GM23338 (cell line): ENCODE results near the gene TBX6. TPM values are rescaled to one million over a fixed set of nuclear protein-coding genes. Genes with fewer than 3 reads are reported as not detected.

Experiments
- ATAC-seq: fragments of 200-7000 bp; cut with Tn5 transposase; 3 replicates; pipeline ENCODE4 v1.9.1; 2020
- DNase-seq: peaks from one replicate; pipeline ENCODE4 v3.0.0-alpha.2; 2015; ENCODE audit warnings: low spot score
- H2AFZ ChIP-seq: fragments of 200-600 bp; sonication (generic); 2 replicates; pipeline ENCODE4 v1.8.0; 2016; ENCODE audit warnings: antibody characterized with exemption, mild to moderate bottlenecking, moderate library complexity
- H3F3A ChIP-seq: fragments of 200-600 bp; sonication (generic); replicated peaks from 2 replicates; pipeline ENCODE4 v1.8.0; 2017; ENCODE audit warnings: antibody characterized with exemption, mixed run types, low read depth
- H3K27ac ChIP-seq: fragments of 200-600 bp; sonication (generic); 2 replicates; pipeline ENCODE4 v1.6.1; 2016; ENCODE audit warnings: low read depth
- H3K27me3 ChIP-seq: fragments of 200-600 bp; sonication (generic); 2 replicates; pipeline ENCODE4 v1.8.0; 2016; ENCODE audit warnings: mild to moderate bottlenecking, mixed run types, moderate library complexity; ENCODE audit not compliant: insufficient read depth
- H3K36me3 ChIP-seq: fragments of 200-600 bp; sonication (generic); 2 replicates; pipeline ENCODE4 v1.8.0; 2016; ENCODE audit warnings: mild to moderate bottlenecking; ENCODE audit not compliant: insufficient read depth
- H3K4me1 ChIP-seq: fragments of 200-600 bp; sonication (generic); 2 replicates; pipeline ENCODE4 v1.8.0; 2016; ENCODE audit warnings: mild to moderate bottlenecking, moderate library complexity; ENCODE audit not compliant: insufficient read depth
- H3K4me2 ChIP-seq: fragments of 200-600 bp; sonication (generic); 2 replicates; pipeline ENCODE4 v1.7.1; 2017; ENCODE audit warnings: mixed run types
- H3K4me3 ChIP-seq: fragments of 200-600 bp; sonication (generic); 2 replicates; pipeline ENCODE4 v1.6.1; 2016; ENCODE audit warnings: mixed run types
- H3K79me2 ChIP-seq: fragments of 200-600 bp; sonication (generic); replicated peaks from 2 replicates; pipeline ENCODE4 v1.8.0; 2017; ENCODE audit warnings: mild to moderate bottlenecking; ENCODE audit not compliant: insufficient read depth
- H3K9me2 ChIP-seq: fragments of 200-600 bp; sonication (generic); 2 replicates; pipeline ENCODE4 v1.8.0; 2017; ENCODE audit not compliant: insufficient read depth
- H4K20me1 ChIP-seq: fragments of 200-600 bp; sonication (generic); replicated peaks from 2 replicates; pipeline ENCODE4 v1.8.0; 2017; ENCODE audit warnings: mild to moderate bottlenecking; ENCODE audit not compliant: insufficient read depth
- H3K27ac Mint-ChIP-seq: 2 replicates; pipeline ENCODE4 v1.8.0; 2020; ENCODE audit warnings: inconsistent platforms, mild to moderate bottlenecking, moderate library complexity, mixed read lengths
- H3K27me3 Mint-ChIP-seq: 3 replicates; pipeline ENCODE4 v1.8.0; 2022; ENCODE audit warnings: low read depth, mild to moderate bottlenecking, moderate library complexity, mixed read lengths, inconsistent platforms; ENCODE audit not compliant: insufficient read depth, poor library complexity
- H3K36me3 Mint-ChIP-seq: 3 replicates; pipeline ENCODE4 v1.8.0; 2021; ENCODE audit warnings: low read depth, mild to moderate bottlenecking, inconsistent platforms, moderate library complexity, mixed read lengths
- H3K4me1 Mint-ChIP-seq: 3 replicates; pipeline ENCODE4 v1.8.0; 2020; ENCODE audit warnings: mild to moderate bottlenecking, inconsistent platforms, mixed read lengths
- H3K4me3 Mint-ChIP-seq: 3 replicates; pipeline ENCODE4 v1.8.0; 2021; ENCODE audit warnings: moderate library complexity, mild to moderate bottlenecking, inconsistent platforms, mixed read lengths
- H3K9me3 Mint-ChIP-seq: 3 replicates; pipeline ENCODE4 v1.8.0; 2020; ENCODE audit warnings: moderate library complexity, mild to moderate bottlenecking, inconsistent platforms, mixed read lengths
- CREB1 ChIP-seq: fragments of 250-450 bp; sonication (Bioruptor Pico); IDR thresholded peaks from 2 replicates; pipeline ENCODE4 v1.5.0; 2020; ENCODE audit warnings: low read depth, mild to moderate bottlenecking, moderate library complexity
- CTCF ChIP-seq, 2 experiments: fragments of 200-600 bp in 1 of 2; sonication (generic) in 1 of 2; conservative IDR thresholded peaks; 2 replicates each; pipeline versions ENCODE4 v1.5.1 to v1.6.1; 2016 to 2017; ENCODE audit warnings: antibody characterized with exemption in 2 of 2, low read depth in 2 of 2, mild to moderate bottlenecking in 2 of 2, moderate library complexity in 1 of 2
- ETS1 ChIP-seq: IDR thresholded peaks from 2 replicates; pipeline ENCODE4 v1.6.1; 2016; ENCODE audit warnings: antibody characterized with exemption
- EZH2 ChIP-seq: fragments of 200-600 bp; sonication (generic); IDR thresholded peaks from one replicate; pipeline ENCODE4 v1.8.0; 2017; ENCODE audit warnings: antibody characterized with exemption, mild to moderate bottlenecking, low read depth; ENCODE audit not compliant: unreplicated experiment
- EZH2phosphoT487 ChIP-seq: fragments of 200-600 bp; sonication (generic); IDR thresholded peaks from one replicate; pipeline ENCODE4 v1.8.1; 2018; ENCODE audit warnings: antibody characterized with exemption; ENCODE audit not compliant: unreplicated experiment
- NANOG ChIP-seq: IDR thresholded peaks from 2 replicates; pipeline ENCODE4 v1.6.1; 2016; ENCODE audit warnings: antibody characterized with exemption, borderline replicate concordance
- POLR2AphosphoS5 ChIP-seq: IDR thresholded peaks from 2 replicates; pipeline ENCODE4 v1.6.1; 2016; ENCODE audit warnings: antibody characterized with exemption, low read depth
- REST ChIP-seq: IDR thresholded peaks from one replicate; pipeline ENCODE4 v1.6.1; 2018; ENCODE audit warnings: antibody characterized with exemption; ENCODE audit not compliant: unreplicated experiment
- STAT1 ChIP-seq: IDR thresholded peaks from one replicate; pipeline ENCODE4 v1.6.1; 2016; ENCODE audit warnings: antibody characterized with exemption; ENCODE audit not compliant: unreplicated experiment
- polyA plus RNA-seq: library from polyadenylated mRNA; unstranded; fragments of >200 nt; fragmentation: Nextera tagmentation; extraction: Ambion mirVana; gene quantifications from 2 replicates; pipeline ENCODE4 v1.2.1, GENCODE V29; 2016
- total RNA-seq: library from RNA; depleted of rRNA; stranded (reverse); fragments of >200 nt; shearing (Covaris generic); gene quantifications from 2 replicates; pipeline ENCODE4 v1.2.3, GENCODE V29; 2014

Gene TBX6
- total and polyA plus RNA-seq, 2 experiments from 2014 or later, result 1.1 to 2.4 TPM

GRCh38 chr16:30066761-30067583 is 24.8 kb downstream of the TBX6 start:
- no peak for DNase-seq
- H3K9me2 ChIP-seq, result no peaks in the 10 kb centered on the region
- H3K79me2 ChIP-seq, result peaks cover 36% of the 10 kb centered on the region
- H3K27me3 ChIP-seq, result no peaks in the 10 kb centered on the region
- H3K27ac ChIP-seq, result peak overlapping the region; percentile 86
- H3K27ac Mint-ChIP-seq, result peak overlapping the region; percentile 98
- H3K4me3 ChIP-seq, result peak overlapping the region; percentile 97
- H2AFZ ChIP-seq, result no peak overlapping the region
- peaks cover 21% of the 10 kb centered on the region for H3K27me3 Mint-ChIP-seq
- H3K36me3 Mint-ChIP-seq, result peaks cover 59% of the 10 kb centered on the region
- peaks cover 31% of the 10 kb centered on the region for H3K36me3 ChIP-seq
- H3K4me1 Mint-ChIP-seq, result peaks cover 18% of the 10 kb centered on the region
- TF ChIP-seq NANOG (no peak), EZH2phosphoT487 (no peak), POLR2AphosphoS5 (no peak), CREB1 (no peak)
- H3K4me3 Mint-ChIP-seq, result peak overlapping the region; percentile 96
- ATAC-seq, result no peak
- H3K9me3 Mint-ChIP-seq, result no peaks in the 10 kb centered on the region
- peaks cover 39% of the 10 kb centered on the region for H4K20me1 ChIP-seq
- H3K4me1 ChIP-seq, result peaks cover 11% of the 10 kb centered on the region
- H3K4me2 ChIP-seq, result peak overlapping the region; percentile 99
- peaks cover 63% of the 10 kb centered on the region for H3F3A ChIP-seq

GRCh38 chr16:30065943-30066760 is 25.6 kb downstream of the TBX6 start:
- H3K4me2 ChIP-seq, result peak overlapping the region; percentile 99
- Mint-ChIP-seq H3K27me3 (peaks cover 23% of the 10 kb centered on the region), H3K4me1 (peaks cover 19% of the 10 kb centered on the region), H3K27ac (peak overlapping the region; percentile 98), H3K4me3 (peak overlapping the region; percentile 96), H3K9me3 (no peaks in the 10 kb centered on the region), H3K36me3 (peaks cover 51% of the 10 kb centered on the region)
- H3K4me3 ChIP-seq, result peak overlapping the region; percentile 97
- H3F3A ChIP-seq, result peaks cover 54% of the 10 kb centered on the region
- peak; percentile 54 for DNase-seq
- H3K27ac ChIP-seq, result peak overlapping the region; percentile 86
- H3K36me3 ChIP-seq, result peaks cover 23% of the 10 kb centered on the region
- H3K27me3 ChIP-seq, result no peaks in the 10 kb centered on the region
- H3K9me2 ChIP-seq, result no peaks in the 10 kb centered on the region
- peaks cover 36% of the 10 kb centered on the region for H3K79me2 ChIP-seq
- H3K4me1 ChIP-seq, result peaks cover 11% of the 10 kb centered on the region
- H4K20me1 ChIP-seq, result peaks cover 31% of the 10 kb centered on the region
- no peak overlapping the region for H2AFZ ChIP-seq
- ATAC-seq, result peak; percentile 8
- no peak for TF ChIP-seq NANOG
- TF ChIP-seq CTCF (conservative IDR thresholded peaks at IDR 0.05; ENCODE audit: low read depth in 2 of 2), result no peak
- TF ChIP-seq REST, result no peak
- TF ChIP-seq EZH2phosphoT487, result no peak
- TF ChIP-seq POLR2AphosphoS5, result no peak
- no peak for TF ChIP-seq EZH2
- TF ChIP-seq STAT1, result no peak
- no peak for TF ChIP-seq ETS1
